GM18873 (cell line): ENCODE data around the gene KCNB1.
"Not testable (repeated sequence)": the region's sequence is repeated elsewhere in the genome, so short reads cannot be mapped to it uniquely, and the experiment has no call there.

Experiments
- ATAC-seq: cut with Tn5 transposase; IDR thresholded peaks from one replicate; pipeline ENCODE4 v1.9.1; 2021; ENCODE audit warnings: mild to moderate bottlenecking, moderate library complexity, moderate number of reproducible peaks; ENCODE audit not compliant: unreplicated experiment, low FRiP score

Gene KCNB1

GRCh38 chr20:49415005-49415667 lies 67.3 kb downstream of the KCNB1 start:
- ATAC-seq, result no peak

- no peak for ATAC-seq
Measured at GRCh38 chr20:49413677-49414076, 68.8 kb downstream of the KCNB1 start.

- no peak for ATAC-seq
Measured at GRCh38 chr20:49412953-49413352, 69.5 kb downstream of the KCNB1 start.

GRCh38 chr20:49412254-49412653 lies 70.2 kb downstream of the KCNB1 start:
- no peak for ATAC-seq

GRCh38 chr20:49411221-49411925 lies 71.1 kb downstream of the KCNB1 start:
- ATAC-seq, result no peak

- not testable (repeated sequence) for ATAC-seq
Measured at GRCh38 chr20:49409975-49410621, 72.4 kb downstream of the KCNB1 start.

- no peak for ATAC-seq
Measured at GRCh38 chr20:49409302-49409974, 73.0 kb downstream of the KCNB1 start.

GRCh38 chr20:49408509-49409104 lies 73.9 kb downstream of the KCNB1 start:
- no peak for ATAC-seq

GRCh38 chr20:49406666-49407065 lies 75.8 kb downstream of the KCNB1 start:
- no peak for ATAC-seq

- no peak for ATAC-seq
Measured at GRCh38 chr20:49405696-49406095, 76.8 kb downstream of the KCNB1 start.

GRCh38 chr20:49405062-49405683 lies 77.3 kb downstream of the KCNB1 start:
- ATAC-seq, result no peak

GRCh38 chr20:49404461-49404860 lies 78.0 kb downstream of the KCNB1 start:
- no peak for ATAC-seq

GRCh38 chr20:49403911-49404310 lies 78.6 kb downstream of the KCNB1 start:
- no peak for ATAC-seq

- no peak for ATAC-seq
Measured at GRCh38 chr20:49403012-49403411, 79.5 kb downstream of the KCNB1 start.

- no peak for ATAC-seq
Measured at GRCh38 chr20:49400904-49401303, 81.6 kb downstream of the KCNB1 start.

GRCh38 chr20:49400410-49400809 lies 82.1 kb downstream of the KCNB1 start:
- ATAC-seq, result no peak

- no peak for ATAC-seq
Measured at GRCh38 chr20:49399329-49399728, 83.1 kb downstream of the KCNB1 start.

- ATAC-seq, result no peak
Measured at GRCh38 chr20:49398401-49399144, 83.9 kb downstream of the KCNB1 start.

- ATAC-seq, result no peak
Measured at GRCh38 chr20:49397525-49397924, 84.9 kb downstream of the KCNB1 start.

- no peak for ATAC-seq
Measured at GRCh38 chr20:49396230-49396629, 86.2 kb downstream of the KCNB1 start.
